Activated gamma-delta T cell (primary cell): ENCODE measurements around the gene SCN4B.
A peak's percentile ranks its signal among the peaks of the same experiment; 100 is the strongest.
"Not testable (repeated sequence)": the region's sequence is repeated elsewhere in the genome, so short reads cannot be mapped to it uniquely, and the experiment has no call there.

Experiments used
- DNase-seq: peaks from one replicate; lab custom pipeline; 2025; lab: John Stamatoyannopoulos, UW
- total RNA-seq, 2 donors: gene quantifications; one replicate each; lab custom pipeline; 2026; lab: John Stamatoyannopoulos, UW

SCN4B gene, protein sequence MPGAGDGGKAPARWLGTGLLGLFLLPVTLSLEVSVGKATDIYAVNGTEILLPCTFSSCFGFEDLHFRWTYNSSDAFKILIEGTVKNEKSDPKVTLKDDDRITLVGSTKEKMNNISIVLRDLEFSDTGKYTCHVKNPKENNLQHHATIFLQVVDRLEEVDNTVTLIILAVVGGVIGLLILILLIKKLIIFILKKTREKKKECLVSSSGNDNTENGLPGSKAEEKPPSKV
- 0 to 0.65 reads per million in 2 donors for total RNA-seq

DNA sequence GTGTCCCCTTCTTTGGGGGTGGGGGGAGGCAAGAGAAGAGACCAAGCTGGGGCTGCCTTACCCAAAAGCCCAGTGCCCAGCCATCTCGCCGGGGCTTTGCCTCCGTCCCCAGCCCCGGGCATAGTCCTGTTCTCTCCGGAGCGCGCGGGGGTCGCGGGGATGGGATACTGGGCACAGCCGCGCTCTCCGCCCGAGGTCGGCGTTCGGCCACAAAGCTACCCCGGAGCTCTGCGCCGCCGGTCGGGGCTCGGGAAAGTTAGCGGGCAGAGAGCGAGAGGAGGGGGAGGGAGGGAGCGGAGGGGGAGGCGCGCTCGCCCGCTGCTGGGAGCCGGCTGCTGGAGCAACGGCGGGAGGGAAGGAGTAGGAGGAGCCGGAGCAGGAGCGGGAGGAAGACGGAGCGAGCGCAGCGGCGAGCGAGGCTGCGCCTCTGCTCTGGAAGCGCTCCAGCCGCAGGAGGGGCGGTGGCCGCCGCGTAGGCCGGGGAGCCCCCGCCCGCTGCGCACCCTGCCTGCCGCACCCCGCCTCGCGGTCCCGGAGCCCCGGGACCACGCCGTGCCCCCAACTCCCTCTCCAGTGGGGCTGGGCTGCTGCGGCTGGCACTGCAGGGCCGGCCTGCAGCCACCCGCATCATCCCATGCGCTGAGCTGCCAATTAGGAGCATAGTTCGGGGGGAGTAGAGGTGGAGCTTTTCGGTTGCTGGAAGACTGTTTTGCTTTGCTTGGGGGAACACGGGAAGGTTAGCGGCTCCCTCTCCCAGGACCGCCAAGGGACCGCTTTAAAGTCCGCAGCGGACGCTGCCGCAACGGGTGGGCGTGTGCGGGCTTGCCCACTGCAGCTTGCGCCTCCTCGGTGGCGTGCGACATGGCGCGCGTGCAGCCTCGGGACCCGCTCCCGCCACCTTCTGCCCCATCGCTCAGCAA is at the start of gene SCN4B:
Gene SCN4B (minus strand): TSS at position 272 of the 920 bp plus-strand sequence. CDS start 150 bp downstream, at position 122.
- no peak for DNase-seq

DNA sequence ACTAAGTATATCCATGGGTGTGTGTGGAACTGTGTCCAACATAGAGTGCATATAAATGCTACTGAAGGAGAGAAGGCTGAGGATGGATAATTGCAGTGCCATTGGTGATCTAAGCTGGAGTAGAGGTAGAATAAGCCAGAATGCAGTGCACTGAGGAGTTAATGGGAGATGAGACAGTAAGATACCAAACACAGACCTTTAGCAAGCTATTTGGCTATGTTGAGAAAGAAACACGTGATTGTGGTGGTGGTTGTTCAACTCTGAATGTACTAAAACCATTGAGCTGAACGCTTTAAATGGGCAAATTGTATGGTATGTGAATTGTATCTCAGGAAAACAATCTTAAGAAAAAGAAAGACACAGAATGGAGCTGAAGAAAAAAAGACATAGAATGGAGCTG is 49.3 kb upstream of the SCN4B start:
- DNase-seq, result no peak

GRCh38 chr11:118200901-118201680 is 48.5 kb upstream of the SCN4B start:
- no peak for DNase-seq

GRCh38 chr11:118200497-118200896 is 47.9 kb upstream of the SCN4B start:
- no peak for DNase-seq

GRCh38 chr11:118199135-118199534 is 46.5 kb upstream of the SCN4B start:
- no peak for DNase-seq

DNA sequence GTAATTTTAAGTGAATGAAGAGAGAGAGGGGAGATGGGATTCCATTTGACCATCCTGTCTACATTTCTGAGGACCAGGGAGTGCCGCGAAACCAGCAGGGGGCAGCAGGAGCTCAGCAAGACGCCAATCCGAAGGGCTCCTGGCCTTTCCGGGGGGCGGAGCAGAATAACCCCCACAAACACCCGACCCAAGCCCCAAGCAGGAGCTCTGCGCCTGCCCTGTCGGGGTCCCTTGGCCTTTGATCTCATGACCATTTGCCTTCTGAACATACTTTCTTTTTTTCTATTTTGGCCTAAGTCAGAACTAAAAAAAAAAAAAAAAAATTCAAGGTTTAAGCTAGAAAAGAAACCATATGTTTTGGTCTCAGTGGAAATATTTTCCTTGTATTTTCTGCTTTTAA is 45.7 kb upstream of the SCN4B start:
- DNase-seq, result peak; percentile 35

GRCh38 chr11:118194835-118195627 is 42.4 kb upstream of the SCN4B start:
- no peak for DNase-seq

- DNase-seq, result no peak
These were observed 41.4 kb upstream of the SCN4B start for GRCh38 chr11:118193910-118194566.

- DNase-seq, result not testable (repeated sequence)
These were observed 40.2 kb upstream of the SCN4B start for GRCh38 chr11:118192817-118193216.

DNA sequence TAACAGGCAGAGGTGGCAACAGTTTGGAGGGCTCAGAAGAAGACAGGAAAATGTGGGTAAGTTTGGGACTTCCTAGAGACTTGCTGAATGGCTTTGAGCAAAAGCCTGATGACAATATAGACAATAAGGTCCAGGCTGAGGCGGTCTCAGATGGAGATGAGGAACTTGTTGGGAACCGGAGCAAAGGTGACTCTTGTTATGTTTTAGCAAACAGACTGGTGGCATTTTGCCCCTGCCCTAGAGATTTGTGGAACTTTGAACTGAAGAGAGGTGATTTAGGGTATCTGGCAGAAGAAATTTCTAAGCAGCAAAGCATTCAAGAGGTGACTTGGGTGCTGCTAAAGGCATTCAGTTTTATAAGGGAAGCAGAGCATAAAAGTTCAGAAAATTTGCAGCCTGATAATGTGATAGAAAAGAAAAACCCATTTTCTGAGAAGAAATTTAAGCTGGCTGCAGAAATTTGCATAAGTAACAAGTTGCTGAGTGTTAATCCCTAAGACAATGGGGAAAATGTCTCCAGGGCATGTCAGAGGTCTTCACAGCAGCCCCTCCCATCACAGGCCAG is 38.4 kb upstream of the SCN4B start:
- not testable (repeated sequence) for DNase-seq

DNA sequence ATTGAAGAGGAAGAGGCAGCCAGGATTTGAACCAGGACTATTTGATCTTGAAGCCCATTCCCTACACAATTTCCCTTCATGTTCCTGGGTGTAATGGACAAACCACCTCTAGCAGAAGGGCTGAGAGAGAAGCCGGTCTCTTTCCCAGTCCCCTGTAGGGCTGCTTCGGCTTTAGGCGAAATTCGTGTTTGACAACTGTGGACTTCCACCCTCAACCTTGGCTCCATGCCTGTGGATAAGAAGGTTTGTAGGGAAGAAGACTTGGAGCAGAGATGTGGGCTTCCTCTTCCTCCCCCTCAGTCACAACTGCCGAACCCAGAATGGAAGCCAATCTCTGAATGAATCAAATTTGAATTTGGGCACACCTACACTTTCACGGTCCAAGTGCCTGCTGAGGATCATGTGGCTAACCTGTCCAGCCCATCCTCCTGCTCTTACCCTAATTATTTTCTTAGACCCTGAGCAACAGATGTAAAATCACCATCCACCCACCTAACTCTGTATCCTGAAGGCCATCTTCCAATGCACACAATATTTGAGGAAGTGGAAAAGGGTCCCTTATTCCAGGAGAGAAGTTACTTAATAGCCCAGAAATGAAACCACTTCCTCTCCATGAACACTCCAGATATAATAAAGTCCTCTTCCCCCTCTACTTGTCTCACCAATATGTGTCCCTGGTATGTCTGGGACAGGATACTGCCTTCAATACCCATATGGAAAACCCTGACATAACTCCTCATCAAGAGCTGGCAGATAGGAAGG is 33.9 kb upstream of the SCN4B start:
- no peak for DNase-seq

DNA sequence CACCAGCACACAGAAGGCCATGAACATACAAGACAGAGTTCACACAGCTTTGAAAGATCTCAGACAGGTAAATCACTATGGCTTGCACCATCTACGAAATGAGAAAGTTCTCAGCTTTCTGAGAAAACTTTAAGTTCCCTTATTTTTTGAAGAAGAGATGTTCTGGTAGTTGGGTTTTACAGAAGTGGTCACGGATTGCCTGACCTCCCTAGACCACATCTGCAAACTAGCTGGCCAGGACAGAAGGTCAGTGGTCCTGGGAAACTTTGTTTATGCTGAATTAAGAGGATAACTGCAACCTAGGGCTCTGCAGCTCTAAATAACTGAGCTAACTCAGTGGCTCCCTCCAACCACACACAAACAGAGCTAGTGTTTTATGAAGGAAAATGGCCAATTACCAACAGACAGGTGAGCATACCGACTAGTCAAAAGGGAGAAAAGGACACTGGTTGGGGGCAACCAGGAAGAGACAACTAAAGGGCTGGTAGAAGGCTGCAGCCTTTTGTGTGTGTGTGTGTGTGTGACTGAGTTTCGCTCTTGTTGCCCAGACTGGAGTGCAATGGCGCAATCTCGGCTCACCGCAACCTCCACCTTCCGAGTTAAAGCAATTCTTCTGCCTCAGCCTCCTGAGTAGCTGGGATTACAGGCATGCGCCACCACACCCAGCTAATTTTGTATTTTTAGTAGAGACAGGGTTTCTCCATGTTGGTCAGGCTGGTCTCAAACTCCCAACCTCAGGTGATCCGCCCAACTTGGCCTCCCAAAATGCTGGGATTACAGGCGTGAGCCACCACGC is 32.4 kb upstream of the SCN4B start:
- DNase-seq, result no peak

- not testable (repeated sequence) for DNase-seq
These were observed 31.1 kb upstream of the SCN4B start for GRCh38 chr11:118183691-118184090.

DNA sequence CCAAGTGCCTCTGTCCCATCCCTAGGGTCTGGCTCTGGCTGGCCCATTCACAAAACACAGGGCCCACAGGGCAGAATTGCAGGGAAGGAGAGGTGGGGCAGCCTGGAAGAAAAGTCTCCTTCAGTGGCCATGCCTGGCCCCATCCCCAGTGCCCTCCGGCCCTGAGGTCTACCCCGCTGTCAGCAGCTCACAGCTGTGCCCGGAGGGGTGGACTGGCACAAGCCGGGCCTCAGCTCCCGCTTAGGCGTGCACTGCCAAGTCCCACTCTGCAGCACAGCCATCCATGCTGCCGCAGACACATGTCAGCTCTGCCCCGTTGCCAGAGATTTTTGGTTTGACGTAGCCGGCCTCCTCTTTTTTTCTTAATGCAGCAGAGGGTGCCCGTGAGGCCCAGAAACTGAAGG is 27.7 kb upstream of the SCN4B start:
- no peak for DNase-seq

DNA sequence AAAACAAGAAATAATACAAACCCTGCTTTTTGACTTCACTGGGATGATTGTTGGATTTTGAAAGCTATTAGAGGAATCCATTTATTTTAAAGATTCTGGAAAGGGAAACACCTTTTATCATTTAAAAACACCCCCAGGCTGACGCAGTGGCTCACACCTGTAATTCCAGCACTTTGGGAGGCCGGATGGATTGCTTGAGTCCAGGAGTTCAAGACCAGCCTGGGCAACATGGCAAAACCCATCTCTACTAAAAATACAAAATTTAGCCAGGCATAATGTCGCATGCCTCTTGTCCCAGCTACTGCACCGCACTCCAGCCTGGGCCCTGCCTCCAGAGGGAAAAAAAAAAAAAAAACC is 24.1 kb upstream of the SCN4B start:
- DNase-seq, result no peak

DNA sequence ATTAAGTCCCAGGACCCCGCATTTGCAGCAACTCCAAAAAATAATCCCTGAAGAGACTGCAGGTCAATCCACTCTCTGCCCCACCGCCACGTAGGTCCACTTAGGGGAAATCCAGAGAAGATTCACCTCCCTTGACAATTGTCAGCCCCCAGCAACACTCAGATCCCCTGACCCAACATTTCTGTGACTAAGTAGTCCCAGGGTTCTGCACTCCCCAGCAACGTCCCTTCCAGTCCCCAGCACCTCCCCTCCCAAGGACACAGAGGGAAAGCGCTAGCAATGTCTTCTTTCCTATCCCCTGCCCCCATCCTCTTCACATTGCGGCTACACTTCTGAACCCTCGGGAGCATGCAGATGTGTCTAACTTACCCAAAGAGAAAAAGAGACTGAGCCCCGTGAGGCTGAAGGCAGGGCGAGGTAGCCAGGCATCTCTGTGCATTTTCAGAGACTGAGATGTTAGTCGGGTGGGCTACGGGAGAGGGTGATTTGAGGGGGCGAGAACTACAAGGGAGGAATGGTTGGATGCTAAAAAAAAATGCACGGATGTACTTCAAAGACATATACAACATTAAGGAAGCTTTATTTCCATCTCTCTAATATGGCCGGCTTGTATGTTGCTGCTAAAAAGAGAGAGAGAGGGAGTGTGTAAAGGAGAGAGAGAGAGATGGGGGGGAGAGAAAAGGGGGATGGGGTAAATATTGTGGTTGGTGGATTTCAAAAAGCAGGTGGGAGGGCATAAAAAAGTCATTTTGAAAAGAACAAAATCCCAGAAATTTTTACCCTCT is 23.6 kb upstream of the SCN4B start, which contains the start of gene SCN2B:
Gene SCN2B (minus strand): TSS at position 647 of the 785 bp plus-strand sequence. CDS start 208 bp downstream, at position 439.
- DNase-seq, result no peak

DNA sequence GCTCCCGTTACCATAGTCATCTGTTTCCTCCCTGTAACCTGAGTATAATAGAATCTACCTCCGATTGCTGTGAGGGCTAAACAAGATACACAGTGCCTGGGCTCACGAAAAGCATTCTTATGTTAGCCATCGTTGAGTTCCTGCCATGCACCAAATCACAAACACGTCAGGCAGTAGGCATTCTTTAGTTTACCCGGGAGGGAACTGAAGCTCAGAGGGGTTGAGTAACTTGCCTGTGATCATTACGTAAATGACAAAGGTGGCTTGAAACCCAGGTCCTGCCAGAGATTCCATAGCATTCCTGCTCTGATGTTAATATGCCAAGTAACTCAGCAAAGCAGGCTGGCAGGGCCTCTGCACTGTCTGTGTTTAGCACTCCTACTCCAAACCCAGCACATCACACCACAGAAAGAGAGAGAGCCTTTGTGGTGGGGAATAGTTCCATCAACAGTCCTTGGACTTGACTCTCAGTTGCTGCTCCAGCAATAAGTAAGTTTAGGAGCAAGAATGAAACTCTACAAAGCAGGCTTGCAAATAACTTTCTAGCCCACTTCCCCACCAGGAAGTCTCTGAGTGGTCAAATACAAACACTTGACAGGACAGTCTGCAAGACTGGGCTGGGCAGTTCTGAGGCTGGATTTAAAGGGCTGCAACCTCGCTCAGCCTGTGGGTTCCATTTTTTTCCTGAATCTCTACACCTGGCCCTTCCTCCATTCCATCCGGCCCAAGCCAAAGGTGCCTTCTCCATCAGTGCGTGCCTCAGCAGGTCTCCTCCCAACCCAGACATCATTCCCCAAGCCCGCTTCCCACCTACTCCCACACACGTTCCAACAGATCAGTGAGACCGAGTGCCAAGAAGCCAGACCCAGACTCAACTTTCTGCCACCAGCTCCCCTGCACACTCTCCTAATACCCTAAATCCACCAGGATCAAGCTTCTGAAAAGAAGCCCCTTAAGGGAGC is 22.7 kb upstream of the SCN4B start:
- DNase-seq, result no peak
